Glutamatergic neuron (in vitro differentiated cells): ENCODE data around the gene NANOGP8. TPM values are rescaled to one million over a fixed set of nuclear protein-coding genes. Genes with fewer than 3 reads are reported as not detected.

Experiments used
- DNase-seq: peaks from one replicate; pipeline ENCODE4 v3.0.0; 2022
- H3K27ac Mint-ChIP-seq: one replicate; pipeline ENCODE4 v1.8.0; 2020; ENCODE audit warnings: mild to moderate bottlenecking, mixed read lengths, inconsistent platforms; ENCODE audit not compliant: unreplicated experiment
- H3K27me3 Mint-ChIP-seq: one replicate; pipeline ENCODE4 v1.8.0; 2020; ENCODE audit warnings: mild to moderate bottlenecking, moderate library complexity, mixed read lengths, inconsistent platforms; ENCODE audit not compliant: unreplicated experiment
- H3K36me3 Mint-ChIP-seq: one replicate; pipeline ENCODE4 v1.8.0; 2020; ENCODE audit warnings: mild to moderate bottlenecking, mixed read lengths, inconsistent platforms; ENCODE audit not compliant: unreplicated experiment
- H3K4me1 Mint-ChIP-seq: one replicate; pipeline ENCODE4 v1.8.0; 2020; ENCODE audit warnings: mild to moderate bottlenecking, low read depth, mixed read lengths, inconsistent platforms; ENCODE audit not compliant: unreplicated experiment
- H3K4me3 Mint-ChIP-seq: one replicate; pipeline ENCODE4 v1.8.0; 2020; ENCODE audit warnings: mild to moderate bottlenecking, mixed read lengths, inconsistent platforms; ENCODE audit not compliant: unreplicated experiment
- H3K9me3 Mint-ChIP-seq: one replicate; pipeline ENCODE4 v1.8.0; 2020; ENCODE audit warnings: mild to moderate bottlenecking, moderate library complexity, mixed read lengths, inconsistent platforms; ENCODE audit not compliant: unreplicated experiment
- CTCF ChIP-seq: fragments of 200-600 bp; sonication (generic); IDR thresholded peaks from one replicate; pipeline ENCODE4 v1.5.0; 2021; ENCODE audit not compliant: partially characterized antibody, unreplicated experiment
- total RNA-seq: library from RNA; stranded (reverse); fragmentation: NEBNext Ultra II Directional; extraction: Animal tissue kit (Norgen Biotek cat#: 25700); gene quantifications from one replicate; pipeline ENCODE4 v1.2.1, GENCODE V29; 2021; ENCODE audit not compliant: unreplicated experiment

The NANOGP8 gene
- total RNA-seq, 1 donor from 2014 or later: 0.86 TPM

GRCh38 chr15:35098737-35099136 lies 13.6 kb upstream of the NANOGP8 start:
- Mint-ChIP-seq H3K27me3 (no peaks in the 10 kb centered on the region), H3K9me3 (no peaks in the 10 kb centered on the region), H3K27ac (no peak overlapping the region), H3K36me3 (no peaks in the 10 kb centered on the region), H3K4me1 (peaks cover 12% of the 10 kb centered on the region), H3K4me3 (no peak overlapping the region)
- no peak for DNase-seq
- no peak for TF ChIP-seq CTCF

GRCh38 chr15:35095941-35096340 lies 10.8 kb upstream of the NANOGP8 start:
- no peak overlapping the region for H3K4me3 Mint-ChIP-seq
- no peaks in the 10 kb centered on the region for H3K4me1 Mint-ChIP-seq
- no peak for TF ChIP-seq CTCF
- peaks cover 2% of the 10 kb centered on the region for H3K9me3 Mint-ChIP-seq
- no peak overlapping the region for H3K27ac Mint-ChIP-seq
- H3K27me3 Mint-ChIP-seq: no peaks in the 10 kb centered on the region
- no peak for DNase-seq
- peaks cover 9% of the 10 kb centered on the region for H3K36me3 Mint-ChIP-seq

GRCh38 chr15:35092846-35093245 lies 7.8 kb upstream of the NANOGP8 start:
- DNase-seq: no peak
- Mint-ChIP-seq H3K4me3 (no peak overlapping the region), H3K4me1 (no peaks in the 10 kb centered on the region), H3K9me3 (peaks cover 2% of the 10 kb centered on the region), H3K27ac (no peak overlapping the region), H3K36me3 (peaks cover 9% of the 10 kb centered on the region), H3K27me3 (no peaks in the 10 kb centered on the region)
- no peak for TF ChIP-seq CTCF

- no peak for TF ChIP-seq CTCF
- DNase-seq: no peak
- Mint-ChIP-seq H3K4me1 (no peaks in the 10 kb centered on the region), H3K4me3 (no peak overlapping the region), H3K9me3 (peaks cover 2% of the 10 kb centered on the region), H3K27ac (no peak overlapping the region), H3K36me3 (peaks cover 9% of the 10 kb centered on the region), H3K27me3 (no peaks in the 10 kb centered on the region)
Observed at GRCh38 chr15:35092311-35092710, 7.2 kb upstream of the NANOGP8 start.

GRCh38 chr15:35090104-35090807 lies 5.2 kb upstream of the NANOGP8 start:
- Mint-ChIP-seq H3K4me3 (no peak overlapping the region), H3K27ac (no peak overlapping the region), H3K9me3 (peaks cover 2% of the 10 kb centered on the region), H3K36me3 (peaks cover 9% of the 10 kb centered on the region), H3K27me3 (no peaks in the 10 kb centered on the region), H3K4me1 (peaks cover 7% of the 10 kb centered on the region)
- DNase-seq: no peak
- no peak for TF ChIP-seq CTCF
